ENCODE measurements around the gene ZNF740.

DNA sequence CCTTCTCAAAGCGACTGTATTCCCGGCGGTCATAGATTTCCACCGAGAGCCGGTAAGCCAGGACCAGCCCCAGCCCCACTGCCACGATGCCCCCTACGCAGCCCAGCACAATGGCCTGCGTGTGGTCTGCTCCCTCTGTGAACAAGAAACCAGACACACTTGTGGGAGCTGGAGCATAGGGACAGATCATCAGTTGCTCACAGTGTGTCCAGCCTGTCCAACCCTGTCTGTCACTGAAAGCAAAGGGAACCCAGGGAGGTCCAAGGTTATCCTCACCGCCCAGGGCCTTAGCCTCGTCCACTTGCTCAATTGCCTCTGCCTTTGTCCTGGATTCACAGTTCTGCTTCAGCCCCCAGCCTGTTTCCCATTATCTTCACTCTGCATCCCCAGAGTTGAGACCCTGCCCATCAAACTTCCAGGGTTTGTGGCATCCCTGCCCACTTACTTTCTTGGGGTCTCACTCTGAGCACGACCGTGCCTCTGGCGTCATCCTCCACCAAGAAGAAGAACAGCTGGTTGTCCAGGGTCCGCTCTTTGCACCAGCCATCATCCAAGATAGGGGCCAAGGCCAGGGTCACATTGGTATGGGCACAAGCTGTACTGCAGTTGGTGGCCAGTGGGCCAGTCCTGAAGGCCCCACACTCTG, 11.5 kb downstream of the ZNF740 start:
- TF ChIP-seq, protein P1, sequence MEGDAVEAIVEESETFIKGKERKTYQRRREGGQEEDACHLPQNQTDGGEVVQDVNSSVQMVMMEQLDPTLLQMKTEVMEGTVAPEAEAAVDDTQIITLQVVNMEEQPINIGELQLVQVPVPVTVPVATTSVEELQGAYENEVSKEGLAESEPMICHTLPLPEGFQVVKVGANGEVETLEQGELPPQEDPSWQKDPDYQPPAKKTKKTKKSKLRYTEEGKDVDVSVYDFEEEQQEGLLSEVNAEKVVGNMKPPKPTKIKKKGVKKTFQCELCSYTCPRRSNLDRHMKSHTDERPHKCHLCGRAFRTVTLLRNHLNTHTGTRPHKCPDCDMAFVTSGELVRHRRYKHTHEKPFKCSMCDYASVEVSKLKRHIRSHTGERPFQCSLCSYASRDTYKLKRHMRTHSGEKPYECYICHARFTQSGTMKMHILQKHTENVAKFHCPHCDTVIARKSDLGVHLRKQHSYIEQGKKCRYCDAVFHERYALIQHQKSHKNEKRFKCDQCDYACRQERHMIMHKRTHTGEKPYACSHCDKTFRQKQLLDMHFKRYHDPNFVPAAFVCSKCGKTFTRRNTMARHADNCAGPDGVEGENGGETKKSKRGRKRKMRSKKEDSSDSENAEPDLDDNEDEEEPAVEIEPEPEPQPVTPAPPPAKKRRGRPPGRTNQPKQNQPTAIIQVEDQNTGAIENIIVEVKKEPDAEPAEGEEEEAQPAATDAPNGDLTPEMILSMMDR (IDR thresholded peaks at IDR 0.05): no peak
- no peak for TF ChIP-seq POLR2A (IDR thresholded peaks at IDR 0.05)

Data from body of pancreas (tissue), 4 donors.